GM12865 (cell line): ENCODE measurements around the gene AP2A2.

Experiments used
- DNase-seq: peaks from one replicate; pipeline ENCODE4 v3.0.0; 2010; ENCODE audit warnings: low read depth
- H3K4me3 ChIP-seq: 2 replicates; pipeline ENCODE4 v1.5.1; 2011; ENCODE audit warnings: mild to moderate bottlenecking, low read depth, low read length, control low read depth
- CTCF ChIP-seq: IDR thresholded peaks from 2 replicates; pipeline ENCODE4 v1.5.1; 2011; ENCODE audit warnings: low read length, control low read depth, low read depth, inconsistent platforms; ENCODE audit not compliant: insufficient read depth; ENCODE audit errors: missing control alignments

The AP2A2 gene

GRCh38 chr11:1049431-1049891, 123.8 kb downstream of the AP2A2 start:
- TF ChIP-seq CTCF: no peak
- no peak overlapping the region for H3K4me3 ChIP-seq
- no peak for DNase-seq

DNA sequence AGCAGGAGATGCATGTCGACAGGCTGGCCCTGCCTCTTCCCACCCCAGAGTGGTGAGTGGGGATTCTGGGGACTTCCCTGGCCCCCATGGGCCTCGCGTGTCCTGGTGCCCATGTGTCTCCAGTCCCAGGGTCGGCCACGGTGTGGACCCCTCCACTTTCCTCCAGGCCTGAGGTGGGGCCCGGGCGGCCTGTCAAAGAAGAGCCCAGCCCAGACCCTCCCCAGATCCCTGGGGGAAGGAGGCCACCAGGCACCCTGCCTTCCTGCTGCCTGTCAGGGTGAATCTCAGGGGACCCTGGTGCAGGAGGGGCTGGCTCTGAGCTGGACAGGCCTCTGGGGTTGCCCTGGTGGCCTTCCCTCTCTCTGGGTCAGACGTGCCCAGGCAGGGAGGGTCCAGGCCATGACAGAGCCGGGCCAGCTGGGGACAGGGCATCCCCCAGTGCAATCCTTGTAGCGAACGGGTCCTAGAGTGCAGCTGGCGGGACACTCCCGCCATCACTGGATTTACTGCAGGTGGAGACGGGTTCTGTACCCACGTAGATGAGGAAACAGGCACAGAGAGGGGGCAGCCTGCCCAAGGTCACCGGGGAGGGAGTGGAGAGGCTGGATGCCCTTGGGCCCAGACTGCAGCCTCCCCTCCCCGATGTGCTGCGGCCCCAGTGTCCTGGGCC, 124.4 kb downstream of the AP2A2 start:
- DNase-seq: no peak
- TF ChIP-seq CTCF: no peak
- no peak overlapping the region for H3K4me3 ChIP-seq

DNA sequence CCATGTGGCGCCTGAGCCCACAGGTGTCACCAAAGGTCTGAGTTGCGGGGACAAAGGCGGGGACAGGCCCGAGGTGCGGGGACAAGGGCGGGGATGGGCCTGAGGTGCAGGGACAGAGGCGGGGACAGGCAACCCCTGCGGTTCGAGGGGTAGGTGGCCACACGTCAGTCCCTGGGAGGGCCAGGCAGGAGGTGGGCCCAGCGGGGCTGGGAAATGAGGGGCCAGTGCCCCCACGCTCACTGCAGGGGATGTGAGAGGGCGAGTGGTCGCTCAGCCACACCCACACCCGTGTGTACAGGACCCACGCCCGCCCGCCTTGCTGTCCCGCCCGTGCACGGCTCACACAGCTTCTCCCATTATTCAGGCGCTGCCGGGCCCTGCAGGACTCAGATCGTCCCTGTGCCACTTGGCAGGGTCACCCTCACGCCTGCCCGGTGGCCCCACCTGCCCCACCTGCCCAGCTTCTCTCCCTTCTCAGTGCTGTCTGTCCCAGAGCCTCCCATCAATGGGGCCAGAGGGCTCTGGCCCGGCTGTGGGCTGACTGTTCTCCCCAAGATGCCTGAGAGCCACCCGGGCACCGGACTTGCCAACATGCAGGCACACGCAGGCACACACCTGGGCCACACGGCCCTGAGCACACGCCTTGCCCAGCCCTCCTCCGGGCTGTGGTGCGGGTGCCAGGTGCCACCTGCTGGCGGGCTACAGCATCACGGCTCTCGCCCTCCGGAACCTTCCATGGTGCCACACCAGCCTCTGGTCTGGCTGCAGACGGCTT, 125.1 kb downstream of the AP2A2 start:
- no peak overlapping the region for H3K4me3 ChIP-seq
- peak; percentile 80 for DNase-seq
- peak; percentile 98 for TF ChIP-seq CTCF

GRCh38 chr11:1051356-1052132, 125.9 kb downstream of the AP2A2 start:
- H3K4me3 ChIP-seq: no peak overlapping the region
- DNase-seq: no peak
- no peak for TF ChIP-seq CTCF

DNA sequence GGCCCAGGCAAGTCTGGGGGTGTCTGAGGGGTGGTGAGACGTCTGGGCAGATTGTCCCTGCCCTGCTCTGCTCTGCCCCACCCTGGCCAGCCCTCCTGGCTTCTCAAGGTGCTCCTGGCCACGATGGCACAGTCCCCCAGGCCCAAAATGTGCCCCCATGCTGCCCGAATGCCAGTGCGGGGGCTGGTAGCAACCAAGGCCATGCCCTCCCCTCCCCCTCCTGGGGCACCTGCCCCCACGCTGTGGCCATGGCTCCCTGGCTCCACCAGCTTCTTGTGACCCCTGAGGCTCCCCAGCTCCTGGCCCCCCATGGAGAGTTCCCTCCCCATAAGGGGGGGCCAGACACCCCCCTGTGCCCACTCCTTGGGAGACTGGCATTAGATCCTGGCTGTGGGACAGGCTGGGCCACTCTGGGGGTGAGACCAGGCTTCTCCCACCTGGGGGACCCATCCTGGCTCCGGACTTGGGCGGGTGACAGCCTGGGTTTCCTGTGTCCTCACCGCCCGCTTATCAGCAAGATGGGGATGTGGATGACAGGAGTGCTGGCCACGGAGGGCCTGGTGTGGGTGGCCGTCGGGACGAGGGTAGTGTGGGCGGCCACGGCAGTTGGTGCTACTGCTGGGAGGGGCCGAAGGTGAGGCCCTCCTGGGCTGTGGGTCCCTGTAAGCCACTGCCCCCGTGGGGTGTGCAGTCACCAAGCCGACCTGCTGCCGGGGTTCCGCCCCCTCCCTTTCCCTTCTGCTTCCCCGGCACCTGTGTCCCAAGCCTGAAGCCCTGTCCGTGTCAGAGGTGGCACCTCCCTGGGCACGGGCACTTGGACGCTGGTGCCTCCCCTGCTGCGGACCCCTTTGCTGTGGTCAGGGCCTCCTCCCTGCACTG, 126.7 kb downstream of the AP2A2 start:
- no peak for DNase-seq
- TF ChIP-seq CTCF: no peak

More for the DNA sequence above, 126.7 kb downstream of the AP2A2 start:
- H3K4me3 ChIP-seq: no peak overlapping the region
